ENCODE measurements around the gene PRDM16. TPM values are rescaled to one million over a fixed set of nuclear protein-coding genes. Genes with fewer than 3 reads are reported as not detected.

The PRDM16 gene
- total RNA-seq, 1 donor from 2014 or later = 0.07 TPM

GRCh38 chr1:3441880-3442279 is 372.9 kb downstream of the PRDM16 start:
- intact Hi-C loops (cut with micrococcal nuclease) = no loop called here

- intact Hi-C loops (cut with micrococcal nuclease) = no loop called here
Observed at GRCh38 chr1:3442331-3442730, 373.3 kb downstream of the PRDM16 start.

- intact Hi-C loops (cut with micrococcal nuclease) = no loop called here
Observed at GRCh38 chr1:3442901-3443300, 373.9 kb downstream of the PRDM16 start.

- intact Hi-C loops (cut with micrococcal nuclease) = no loop called here
Observed at GRCh38 chr1:3443807-3444206, 374.8 kb downstream of the PRDM16 start.

GRCh38 chr1:3444298-3444697 is 375.3 kb downstream of the PRDM16 start:
- intact Hi-C loops (cut with micrococcal nuclease) = no loop called here

- intact Hi-C loops (cut with micrococcal nuclease) = no loop called here
Observed at GRCh38 chr1:3444736-3445135, 375.7 kb downstream of the PRDM16 start.

- intact Hi-C loops (cut with micrococcal nuclease) = no loop called here
Observed at GRCh38 chr1:3450202-3450863, 381.3 kb downstream of the PRDM16 start.

GRCh38 chr1:3450983-3451382 is 382.0 kb downstream of the PRDM16 start:
- intact Hi-C loops (cut with micrococcal nuclease) = no loop called here

GRCh38 chr1:3451994-3452865 is 383.2 kb downstream of the PRDM16 start:
- intact Hi-C loops (cut with micrococcal nuclease) = no loop called here

GRCh38 chr1:3452866-3453175 is 383.8 kb downstream of the PRDM16 start:
- intact Hi-C loops (cut with micrococcal nuclease) = loop anchor here (1.0 kb wide), 3 partner anchors 30 to 271 kb away; no protein-coding TSS in a partner anchor

GRCh38 chr1:3453203-3453761 is 384.3 kb downstream of the PRDM16 start:
- intact Hi-C loops (cut with micrococcal nuclease) = loop anchor here (1.0 kb wide), 3 partner anchors 30 to 271 kb away; no protein-coding TSS in a partner anchor

- intact Hi-C loops (cut with micrococcal nuclease) = loop anchor here (1.0 kb wide), 3 partner anchors 29 to 270 kb away; no protein-coding TSS in a partner anchor
Observed at GRCh38 chr1:3453891-3454810, 385.1 kb downstream of the PRDM16 start, which contains the start of gene ARHGEF16. ARHGEF16 (plus strand) TSS chr1:3454665; CDS start chr1:3463085, 8,420 bp downstream.

- intact Hi-C loops (cut with micrococcal nuclease) = no loop called here
Observed at GRCh38 chr1:3454811-3455618, 386.0 kb downstream of the PRDM16 start.

- intact Hi-C loops (cut with micrococcal nuclease) = no loop called here
Observed at GRCh38 chr1:3455670-3456448, 386.9 kb downstream of the PRDM16 start.

- intact Hi-C loops (cut with micrococcal nuclease) = no loop called here
Observed at GRCh38 chr1:3456449-3456963, 387.5 kb downstream of the PRDM16 start.

GRCh38 chr1:3456964-3457909 is 388.2 kb downstream of the PRDM16 start:
- intact Hi-C loops (cut with micrococcal nuclease) = no loop called here

- intact Hi-C loops (cut with micrococcal nuclease) = no loop called here
Observed at GRCh38 chr1:3457910-3458883, 389.2 kb downstream of the PRDM16 start.

Data from T-helper 1 cell treated with Interleukin-12 subunit alpha and Interleukin-12 subunit beta and Interleukin-4 antibody, amounts not matched to agents 30 ng/mL and 1 ng/mL, for 36 hours (primary cell).